Kidney epithelial cell (primary cell): ENCODE data around the gene RET. TPM values are rescaled to one million over a fixed set of nuclear protein-coding genes. Genes with fewer than 3 reads are reported as not detected.

Experiments
- DNase-seq: peaks from one replicate; pipeline ENCODE4 v3.0.0-alpha.2; 2010; ENCODE audit warnings: low read depth
- H3K27me3 ChIP-seq: 2 replicates; pipeline ENCODE4 v1.6.0; 2011; ENCODE audit warnings: low read length; ENCODE audit not compliant: control insufficient read depth, insufficient read depth
- H3K36me3 ChIP-seq: 2 replicates; pipeline ENCODE4 v1.5.1; 2011; ENCODE audit warnings: low read length; ENCODE audit not compliant: control insufficient read depth, insufficient read depth
- H3K4me3 ChIP-seq: 2 replicates; pipeline ENCODE4 v1.5.1; 2011; ENCODE audit warnings: low read depth, mild to moderate bottlenecking, control low read depth, low read length
- total RNA-seq: library from RNA; depleted of rRNA; stranded (reverse); fragments of >200 nt; gene quantifications from 2 replicates; pipeline ENCODE4 v1.2.3, GENCODE V29; 2015
- TF ChIP-seq, protein P1 (sequence below): IDR thresholded peaks from 2 replicates; pipeline ENCODE4 v1.5.1; 2011; ENCODE audit warnings: mild to moderate bottlenecking, moderate library complexity, low read length, control low read depth, inconsistent platforms; ENCODE audit not compliant: insufficient read depth, poor library complexity, severe bottlenecking

The RET gene
- total RNA-seq, 1 donor from 2014 or later = 3.7 TPM

GRCh38 chr10:43058716-43059335, 18.0 kb upstream of the RET start:
- Histone ChIP-seq H3K36me3 (no peaks in the 10 kb centered on the region), H3K4me3 (no peak overlapping the region), H3K27me3 (no peaks in the 10 kb centered on the region)
- DNase-seq = no peak
- TF ChIP-seq, protein P1, sequence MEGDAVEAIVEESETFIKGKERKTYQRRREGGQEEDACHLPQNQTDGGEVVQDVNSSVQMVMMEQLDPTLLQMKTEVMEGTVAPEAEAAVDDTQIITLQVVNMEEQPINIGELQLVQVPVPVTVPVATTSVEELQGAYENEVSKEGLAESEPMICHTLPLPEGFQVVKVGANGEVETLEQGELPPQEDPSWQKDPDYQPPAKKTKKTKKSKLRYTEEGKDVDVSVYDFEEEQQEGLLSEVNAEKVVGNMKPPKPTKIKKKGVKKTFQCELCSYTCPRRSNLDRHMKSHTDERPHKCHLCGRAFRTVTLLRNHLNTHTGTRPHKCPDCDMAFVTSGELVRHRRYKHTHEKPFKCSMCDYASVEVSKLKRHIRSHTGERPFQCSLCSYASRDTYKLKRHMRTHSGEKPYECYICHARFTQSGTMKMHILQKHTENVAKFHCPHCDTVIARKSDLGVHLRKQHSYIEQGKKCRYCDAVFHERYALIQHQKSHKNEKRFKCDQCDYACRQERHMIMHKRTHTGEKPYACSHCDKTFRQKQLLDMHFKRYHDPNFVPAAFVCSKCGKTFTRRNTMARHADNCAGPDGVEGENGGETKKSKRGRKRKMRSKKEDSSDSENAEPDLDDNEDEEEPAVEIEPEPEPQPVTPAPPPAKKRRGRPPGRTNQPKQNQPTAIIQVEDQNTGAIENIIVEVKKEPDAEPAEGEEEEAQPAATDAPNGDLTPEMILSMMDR = no peak

- no peaks in the 10 kb centered on the region for H3K27me3 ChIP-seq
- no peak for DNase-seq
- no peak overlapping the region for H3K4me3 ChIP-seq
- TF ChIP-seq, protein P1 = no peak
- no peaks in the 10 kb centered on the region for H3K36me3 ChIP-seq
Measured at GRCh38 chr10:43059336-43059720, 17.5 kb upstream of the RET start.

- DNase-seq = no peak
- Histone ChIP-seq H3K36me3 (no peaks in the 10 kb centered on the region), H3K4me3 (no peak overlapping the region), H3K27me3 (no peaks in the 10 kb centered on the region)
- TF ChIP-seq, protein P1 = no peak
Measured at GRCh38 chr10:43059828-43060227, 17.0 kb upstream of the RET start.

- H3K4me3 ChIP-seq = no peak overlapping the region
- no peaks in the 10 kb centered on the region for H3K36me3 ChIP-seq
- H3K27me3 ChIP-seq = no peaks in the 10 kb centered on the region
- TF ChIP-seq, protein P1 = no peak
- no peak for DNase-seq
Measured at GRCh38 chr10:43060291-43060690, 16.6 kb upstream of the RET start.

- no peaks in the 10 kb centered on the region for H3K36me3 ChIP-seq
- no peak overlapping the region for H3K4me3 ChIP-seq
- TF ChIP-seq, protein P1 = no peak
- DNase-seq = no peak
- H3K27me3 ChIP-seq = no peaks in the 10 kb centered on the region
Measured at GRCh38 chr10:43061331-43061730, 15.5 kb upstream of the RET start.

DNA sequence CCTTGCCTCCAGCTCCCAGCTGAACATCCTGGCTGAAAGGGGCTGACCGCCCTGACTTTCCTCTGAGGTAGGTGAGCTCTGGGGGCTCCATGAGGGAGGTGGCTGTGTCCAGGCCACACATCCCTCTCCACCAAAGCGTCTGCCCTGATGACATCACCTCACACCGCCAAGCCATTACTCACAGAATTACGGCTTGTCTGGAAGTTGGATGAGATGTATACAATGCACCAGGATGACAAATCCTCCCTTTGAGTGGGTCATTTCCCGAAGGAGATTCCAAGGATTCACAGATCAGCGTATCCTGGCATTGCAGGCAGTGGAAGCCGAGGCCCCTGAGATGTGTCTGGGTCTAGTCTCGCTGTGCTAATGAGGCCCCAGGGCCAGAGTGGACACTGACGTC, 15.1 kb upstream of the RET start:
- Histone ChIP-seq H3K36me3 (no peaks in the 10 kb centered on the region), H3K27me3 (no peaks in the 10 kb centered on the region), H3K4me3 (no peak overlapping the region)
- no peak for DNase-seq
- TF ChIP-seq, protein P1 = no peak
